Suprapubic skin (tissue), 4 donors: ENCODE measurements around the gene MALT1.

Experiments
- EP300 ChIP-seq: sonication (generic); formaldehyde crosslinking; IDR thresholded peaks from one replicate; pipeline ENCODE4 v1.6.1; 2017; ENCODE audit warnings: antibody characterized with exemption
- POLR2A ChIP-seq, 2 donors: fragments of 450-650 bp; IDR thresholded peaks; one replicate each; pipeline ENCODE4 v1.6.1; 2017; ENCODE audit warnings: antibody characterized with exemption in 2 of 2, mild to moderate bottlenecking in 2 of 2, moderate library complexity in 2 of 2
- POLR2AphosphoS5 ChIP-seq, 3 donors: sonication (generic); formaldehyde crosslinking; IDR thresholded peaks; one replicate each; pipeline ENCODE4 v1.6.1; 2017; ENCODE audit warnings: antibody characterized with exemption in 3 of 3
- TF ChIP-seq, protein P1 (sequence below), 2 donors: fragments of 200-600 bp in 1 of 2; fragments of 450-650 bp in 1 of 2; sonication (generic) in 1 of 2; IDR thresholded peaks; one replicate each; pipeline ENCODE4 v1.5.1; 2016 to 2019; ENCODE audit warnings: antibody characterized with exemption in 2 of 2, mild to moderate bottlenecking in 1 of 2, moderate library complexity in 1 of 2

DNA sequence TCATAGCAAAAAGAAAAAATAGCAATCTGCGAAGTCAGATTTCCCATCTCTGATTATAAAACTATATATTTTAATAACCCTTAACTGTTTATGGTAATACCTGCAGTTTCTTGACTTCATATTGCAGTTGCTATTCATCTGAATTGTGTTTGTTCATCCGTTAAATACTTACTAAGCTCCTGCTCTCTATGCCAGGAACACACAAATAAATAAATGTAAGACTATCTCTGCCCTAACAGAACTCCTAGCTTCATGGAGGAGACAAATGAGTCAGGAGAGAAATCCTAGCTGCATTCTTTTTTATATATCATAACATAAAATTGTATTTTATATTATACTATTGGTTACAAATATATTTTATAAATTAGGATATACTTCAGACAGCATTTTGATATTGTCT, 61.2 kb downstream of the MALT1 start:
- TF ChIP-seq, protein P1, sequence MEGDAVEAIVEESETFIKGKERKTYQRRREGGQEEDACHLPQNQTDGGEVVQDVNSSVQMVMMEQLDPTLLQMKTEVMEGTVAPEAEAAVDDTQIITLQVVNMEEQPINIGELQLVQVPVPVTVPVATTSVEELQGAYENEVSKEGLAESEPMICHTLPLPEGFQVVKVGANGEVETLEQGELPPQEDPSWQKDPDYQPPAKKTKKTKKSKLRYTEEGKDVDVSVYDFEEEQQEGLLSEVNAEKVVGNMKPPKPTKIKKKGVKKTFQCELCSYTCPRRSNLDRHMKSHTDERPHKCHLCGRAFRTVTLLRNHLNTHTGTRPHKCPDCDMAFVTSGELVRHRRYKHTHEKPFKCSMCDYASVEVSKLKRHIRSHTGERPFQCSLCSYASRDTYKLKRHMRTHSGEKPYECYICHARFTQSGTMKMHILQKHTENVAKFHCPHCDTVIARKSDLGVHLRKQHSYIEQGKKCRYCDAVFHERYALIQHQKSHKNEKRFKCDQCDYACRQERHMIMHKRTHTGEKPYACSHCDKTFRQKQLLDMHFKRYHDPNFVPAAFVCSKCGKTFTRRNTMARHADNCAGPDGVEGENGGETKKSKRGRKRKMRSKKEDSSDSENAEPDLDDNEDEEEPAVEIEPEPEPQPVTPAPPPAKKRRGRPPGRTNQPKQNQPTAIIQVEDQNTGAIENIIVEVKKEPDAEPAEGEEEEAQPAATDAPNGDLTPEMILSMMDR (IDR thresholded peaks at IDR 0.05): no peak
- TF ChIP-seq EP300 (no peak), POLR2A (IDR thresholded peaks at IDR 0.05) (no peak), POLR2AphosphoS5 (IDR thresholded peaks at IDR 0.05) (no peak)
